Epithelial cell of proximal tubule (primary cell): ENCODE results near the gene GADD45GIP1. TPM values are rescaled to one million over a fixed set of nuclear protein-coding genes. Genes with fewer than 3 reads are reported as not detected.

Source experiments
- DNase-seq: peaks from one replicate; pipeline ENCODE4 v3.0.0-alpha.2; 2011; ENCODE audit warnings: low read depth
- H3K4me3 ChIP-seq: 2 replicates; pipeline ENCODE4 v1.5.1; 2011; ENCODE audit warnings: low read depth, mild to moderate bottlenecking, low read length
- total RNA-seq: library from RNA; depleted of rRNA; stranded (reverse); fragments of >200 nt; gene quantifications from 2 replicates; pipeline ENCODE4 v1.2.3, GENCODE V29; 2015
- TF ChIP-seq, protein P1 (sequence below): conservative IDR thresholded peaks from 2 replicates; pipeline ENCODE4 v1.5.1; 2012; ENCODE audit warnings: low read depth, mild to moderate bottlenecking, low read length

GADD45GIP1 gene
- total RNA-seq, 1 donor from 2014 or later = 87.2 TPM

DNA sequence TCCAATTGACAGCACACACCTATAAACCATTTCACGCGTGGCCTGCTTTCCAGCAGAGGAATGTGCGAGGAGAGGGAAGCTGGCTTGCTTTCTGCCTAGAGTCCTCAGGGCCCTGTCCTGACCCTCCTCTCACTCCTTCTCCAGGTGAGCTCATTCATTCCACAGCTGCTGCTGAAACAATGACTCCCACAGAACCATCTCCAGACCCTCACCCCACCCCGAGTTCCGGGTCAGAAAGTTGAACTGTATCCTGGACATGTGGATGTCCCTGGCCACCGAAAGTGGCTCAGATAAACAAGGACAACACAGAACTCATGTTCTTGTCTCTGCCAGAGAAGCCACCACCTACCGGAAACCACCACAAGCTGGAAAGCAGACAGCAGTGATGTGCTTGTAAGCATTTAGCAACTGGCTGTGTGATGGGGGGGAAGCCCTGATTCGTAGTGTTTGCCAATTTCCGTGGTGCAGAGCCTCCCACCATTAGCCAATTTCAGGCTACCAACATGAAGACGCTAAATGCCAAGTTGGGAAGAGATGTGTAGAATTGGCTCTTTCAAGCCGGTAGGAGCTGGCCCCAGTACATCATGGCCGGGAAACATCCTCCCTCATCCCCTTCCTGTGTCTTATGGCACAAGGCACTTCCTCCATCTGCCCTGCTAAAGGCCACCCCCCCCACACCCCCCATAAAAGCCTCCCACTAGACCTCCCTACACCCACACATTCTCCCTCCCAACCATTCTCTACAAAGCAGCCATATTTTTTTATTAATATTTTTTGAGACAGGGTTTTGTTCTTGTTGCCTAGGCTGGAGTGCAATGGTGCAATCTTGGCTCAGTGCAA, 43.0 kb downstream of the GADD45GIP1 start:
- H3K4me3 ChIP-seq = no peak overlapping the region
- no peak for DNase-seq
- TF ChIP-seq, protein P1, sequence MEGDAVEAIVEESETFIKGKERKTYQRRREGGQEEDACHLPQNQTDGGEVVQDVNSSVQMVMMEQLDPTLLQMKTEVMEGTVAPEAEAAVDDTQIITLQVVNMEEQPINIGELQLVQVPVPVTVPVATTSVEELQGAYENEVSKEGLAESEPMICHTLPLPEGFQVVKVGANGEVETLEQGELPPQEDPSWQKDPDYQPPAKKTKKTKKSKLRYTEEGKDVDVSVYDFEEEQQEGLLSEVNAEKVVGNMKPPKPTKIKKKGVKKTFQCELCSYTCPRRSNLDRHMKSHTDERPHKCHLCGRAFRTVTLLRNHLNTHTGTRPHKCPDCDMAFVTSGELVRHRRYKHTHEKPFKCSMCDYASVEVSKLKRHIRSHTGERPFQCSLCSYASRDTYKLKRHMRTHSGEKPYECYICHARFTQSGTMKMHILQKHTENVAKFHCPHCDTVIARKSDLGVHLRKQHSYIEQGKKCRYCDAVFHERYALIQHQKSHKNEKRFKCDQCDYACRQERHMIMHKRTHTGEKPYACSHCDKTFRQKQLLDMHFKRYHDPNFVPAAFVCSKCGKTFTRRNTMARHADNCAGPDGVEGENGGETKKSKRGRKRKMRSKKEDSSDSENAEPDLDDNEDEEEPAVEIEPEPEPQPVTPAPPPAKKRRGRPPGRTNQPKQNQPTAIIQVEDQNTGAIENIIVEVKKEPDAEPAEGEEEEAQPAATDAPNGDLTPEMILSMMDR = no peak

DNA sequence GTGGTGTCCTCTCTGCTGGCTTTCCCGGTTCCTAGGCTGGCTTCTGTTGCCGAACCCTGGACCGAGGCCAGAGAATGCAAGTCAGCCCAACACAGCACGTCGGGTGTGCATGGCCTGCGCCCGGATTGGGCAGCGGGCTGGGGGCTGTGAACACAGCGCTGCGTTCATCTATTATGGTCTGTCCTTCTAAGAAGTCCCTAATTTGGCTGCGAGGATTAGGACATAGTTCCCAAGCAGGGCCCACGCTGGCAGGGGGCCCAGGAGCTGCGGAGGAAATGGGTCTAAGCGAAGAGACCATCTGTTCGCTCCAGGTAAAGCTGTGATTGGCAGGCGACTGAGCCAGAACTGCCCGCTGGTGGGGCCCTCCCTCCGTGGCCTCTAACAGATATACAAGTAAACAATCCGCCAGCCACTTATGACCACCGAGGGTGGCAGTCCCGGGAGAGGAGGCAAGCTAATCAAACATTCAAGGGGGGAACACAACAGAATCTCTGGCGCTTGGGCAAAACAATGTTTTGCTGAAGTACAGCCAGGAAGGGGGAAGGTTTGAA, 43.9 kb downstream of the GADD45GIP1 start:
- DNase-seq = no peak
- TF ChIP-seq, protein P1 = no peak
- H3K4me3 ChIP-seq = no peak overlapping the region

GRCh38 chr19:12912571-12912970, 44.5 kb downstream of the GADD45GIP1 start:
- no peak for DNase-seq
- TF ChIP-seq, protein P1 = no peak
- H3K4me3 ChIP-seq = no peak overlapping the region

GRCh38 chr19:12907166-12907565, 49.9 kb downstream of the GADD45GIP1 start:
- no peak for DNase-seq
- H3K4me3 ChIP-seq = no peak overlapping the region
- TF ChIP-seq, protein P1 = no peak

Other genes starting within 250 kb of the GADD45GIP1 start
- gene TNPO2, start 233.3 kb downstream of the GADD45GIP1 start, total RNA-seq = 21.9 and 33.3 TPM in 2 replicates
- gene TRIR, start 222.5 kb downstream of the GADD45GIP1 start, total RNA-seq = 430 and 635 TPM in 2 replicates
- 86.6 and 151 TPM in 2 replicates for gene GET3, start 219.7 kb downstream of the GADD45GIP1 start, total RNA-seq
- not detected in 2 replicates for gene BEST2, start 205.4 kb downstream of the GADD45GIP1 start, total RNA-seq
- gene HOOK2, start 181.7 kb downstream of the GADD45GIP1 start, total RNA-seq = 12.3 and 26.3 TPM in 2 replicates
- gene JUNB, start 165.7 kb downstream of the GADD45GIP1 start, total RNA-seq = 127 and 251 TPM in 2 replicates
- gene PRDX2, start 155.4 kb downstream of the GADD45GIP1 start, total RNA-seq = 463 and 571 TPM in 2 replicates
- not detected in 2 replicates for gene THSD8, start 155.2 kb downstream of the GADD45GIP1 start, total RNA-seq
- gene RNASEH2A, start 150.6 kb downstream of the GADD45GIP1 start, total RNA-seq = 49.6 and 62.7 TPM in 2 replicates
- not detected in 2 replicates for gene RTBDN, start 122.6 kb downstream of the GADD45GIP1 start, total RNA-seq
- gene MAST1, start 118.7 kb downstream of the GADD45GIP1 start, total RNA-seq = 0.22 and 1.5 TPM in 2 replicates
- gene DNASE2, start 75.8 kb downstream of the GADD45GIP1 start, total RNA-seq = 21.0 and 24.0 TPM in 2 replicates
- 0.51 TPM in 1 of 2 replicates, not detected in the other for gene KLF1, start 70.0 kb downstream of the GADD45GIP1 start, total RNA-seq
- 43.4 and 49.1 TPM in 2 replicates for gene GCDH, start 66.1 kb downstream of the GADD45GIP1 start, total RNA-seq
- gene SYCE2, start 37.9 kb downstream of the GADD45GIP1 start, total RNA-seq = 0.22 and 1.3 TPM in 2 replicates
- 89.1 and 101 TPM in 2 replicates for gene FARSA, start 23.5 kb downstream of the GADD45GIP1 start, total RNA-seq
- 1,613 and 1,812 TPM in 2 replicates for gene CALR, start 18.6 kb downstream of the GADD45GIP1 start, total RNA-seq
- gene RAD23A, start 11.4 kb downstream of the GADD45GIP1 start, total RNA-seq = 108 and 129 TPM in 2 replicates
- gene DAND5, start 12.4 kb upstream of the GADD45GIP1 start, total RNA-seq = 0.06 and 0.07 TPM in 2 replicates
- gene NFIX, start 38.3 kb upstream of the GADD45GIP1 start, total RNA-seq = 1.7 TPM in 1 of 2 replicates, not detected in the other
- 4.0 and 6.9 TPM in 2 replicates for gene LYL1, start 145.6 kb upstream of the GADD45GIP1 start, total RNA-seq
- gene TRMT1, start 159.5 kb upstream of the GADD45GIP1 start, total RNA-seq = 49.9 and 56.1 TPM in 2 replicates
- gene NACC1, start 161.0 kb upstream of the GADD45GIP1 start, total RNA-seq = 72.2 and 114 TPM in 2 replicates
- gene STX10, start 193.2 kb upstream of the GADD45GIP1 start, total RNA-seq = 89.0 and 92.7 TPM in 2 replicates
- gene IER2, start 193.2 kb upstream of the GADD45GIP1 start, total RNA-seq = 105 and 145 TPM in 2 replicates